Stimulated activated CD8-positive, alpha-beta memory T cell treated with anti-CD3 and anti-CD28 coated beads, Interleukin-2, amount 100 ng/mL, for 48 hours (primary cell): ENCODE data around the gene CCDC9B.

Source experiments
- DNase-seq, 2 donors: peaks; one replicate each; pipeline ENCODE4 v3.0.0-alpha.2; 2020; ENCODE audit warnings: low read depth in 2 of 2

Gene CCDC9B

GRCh38 chr15:40340740-40341400 is at the start of gene CCDC9B:
CCDC9B (minus strand) TSS chr15:40340939; CDS start chr15:40340819, 120 bp downstream.
- DNase-seq: no peak

GRCh38 chr15:40389824-40390595 is 49.3 kb upstream of the CCDC9B start:
- no peak for DNase-seq

- no peak for DNase-seq
Measured at GRCh38 chr15:40388941-40389823, 48.4 kb upstream of the CCDC9B start.

- DNase-seq: no peak
Measured at GRCh38 chr15:40386480-40386879, 45.7 kb upstream of the CCDC9B start.

GRCh38 chr15:40382580-40383456 is 42.1 kb upstream of the CCDC9B start, which contains the start of gene KNSTRN:
KNSTRN (plus strand) TSS chr15:40382721; CDS start chr15:40382836, 115 bp downstream.
- peak; percentile 88 to 91 for DNase-seq

GRCh38 chr15:40381818-40382529 is 41.2 kb upstream of the CCDC9B start:
- no peak for DNase-seq

- DNase-seq: no peak
Measured at GRCh38 chr15:40380636-40381035, 39.9 kb upstream of the CCDC9B start.

GRCh38 chr15:40379853-40380252 is 39.1 kb upstream of the CCDC9B start:
- DNase-seq: no peak

- no peak for DNase-seq
Measured at GRCh38 chr15:40379374-40379773, 38.6 kb upstream of the CCDC9B start.

GRCh38 chr15:40377606-40378005 is 36.9 kb upstream of the CCDC9B start:
- DNase-seq: no peak

- DNase-seq: no peak
Measured at GRCh38 chr15:40372981-40373380, 32.2 kb upstream of the CCDC9B start.

- no peak for DNase-seq
Measured at GRCh38 chr15:40369971-40370370, 29.2 kb upstream of the CCDC9B start.

- no peak for DNase-seq
Measured at GRCh38 chr15:40369474-40369869, 28.7 kb upstream of the CCDC9B start.

- no peak for DNase-seq
Measured at GRCh38 chr15:40368719-40369473, 28.2 kb upstream of the CCDC9B start.

GRCh38 chr15:40367686-40368611 is 27.2 kb upstream of the CCDC9B start:
- peak; percentile 75 to 76 for DNase-seq

GRCh38 chr15:40367371-40367685 is 26.6 kb upstream of the CCDC9B start:
- no peak for DNase-seq

GRCh38 chr15:40366457-40367370 is 26.0 kb upstream of the CCDC9B start:
- DNase-seq: no peak
